ENCODE results near the gene MS4A10. TPM values are rescaled to one million over a fixed set of nuclear protein-coding genes. Genes with fewer than 3 reads are reported as not detected.

Gene MS4A10
- total and polyA plus RNA-seq, 2 donors (not counting 1 experiment from before 2014, with no cell fraction given): not detected

DNA sequence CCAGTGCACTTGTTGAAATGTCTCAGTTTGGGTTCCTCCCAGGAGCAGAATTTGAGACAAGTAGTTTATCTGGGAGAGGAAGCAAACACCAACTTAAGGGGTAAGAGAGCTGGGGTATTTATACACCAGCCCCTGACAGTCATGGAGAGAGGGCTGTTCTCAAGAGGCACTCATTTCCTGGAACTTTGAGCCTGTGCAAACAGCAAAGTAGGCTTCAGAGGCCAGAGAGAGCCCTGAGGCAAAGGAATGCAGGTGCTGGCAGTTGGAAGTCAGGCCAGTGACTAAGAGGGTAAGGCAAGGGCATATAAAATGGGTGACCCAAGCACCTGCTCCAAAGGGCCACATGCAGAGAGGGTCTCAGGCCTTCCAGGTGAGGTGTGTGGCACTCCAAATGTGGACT is 44.6 kb upstream of the MS4A10 start:
- no peak overlapping the region for H3K27ac ChIP-seq (ENCODE audit: low read length in 2 of 2)
- POLR2A ChIA-PET: no interaction called here
- DNase-seq (no peak), ATAC-seq (ENCODE audit: low read depth) (no peak)
- H3K9me3 Mint-ChIP-seq (ENCODE audit: insufficient read depth): no peaks in the 10 kb centered on the region
- H3K9ac ChIP-seq (ENCODE audit: low read length): no peak overlapping the region
- no peak overlapping the region for H3K4me3 Mint-ChIP-seq
- no peaks in the 10 kb centered on the region for H4K20me1 ChIP-seq (ENCODE audit: control insufficient read depth, insufficient read depth, low read length, poor library complexity, severe bottlenecking)
- H3K27me3 Mint-ChIP-seq: peaks cover 36% of the 10 kb centered on the region
- no peak overlapping the region for H2AFZ ChIP-seq (ENCODE audit: insufficient read depth, low read depth, low read length, poor library complexity, severe bottlenecking)
- H3K9me3 ChIP-seq (ENCODE audit: control extremely low read depth in 1 of 3, control insufficient read depth in 2 of 3, insufficient read depth in 1 of 3, low read length in 2 of 3): peaks cover 0 to 4% (median 3%) of the 10 kb centered on the region in 3 donors
- CTCF ChIA-PET: interaction anchor here (1.2 kb wide), 1 partner anchor 22 kb away, joined by 3 read pairs; no protein-coding TSS in a partner anchor
- peaks cover 0 to 8% (median 0%) of the 10 kb centered on the region in 4 experiments for H3K27me3 ChIP-seq (replicated peaks in 1 of 4; ENCODE audit: control extremely low read depth in 1 of 4, control insufficient read depth in 3 of 4, insufficient read depth in 4 of 4, low read length in 3 of 4)
- H3K4me2 ChIP-seq (replicated peaks; ENCODE audit: low read depth, low read length, poor library complexity, severe bottlenecking): no peak overlapping the region
- no peak for TF ChIP-seq EZH2 (IDR thresholded peaks at IDR 0.05; ENCODE audit: borderline replicate concordance, insufficient read depth, low read depth, low read length, poor library complexity, severe bottlenecking)
- TF ChIP-seq, protein P1, sequence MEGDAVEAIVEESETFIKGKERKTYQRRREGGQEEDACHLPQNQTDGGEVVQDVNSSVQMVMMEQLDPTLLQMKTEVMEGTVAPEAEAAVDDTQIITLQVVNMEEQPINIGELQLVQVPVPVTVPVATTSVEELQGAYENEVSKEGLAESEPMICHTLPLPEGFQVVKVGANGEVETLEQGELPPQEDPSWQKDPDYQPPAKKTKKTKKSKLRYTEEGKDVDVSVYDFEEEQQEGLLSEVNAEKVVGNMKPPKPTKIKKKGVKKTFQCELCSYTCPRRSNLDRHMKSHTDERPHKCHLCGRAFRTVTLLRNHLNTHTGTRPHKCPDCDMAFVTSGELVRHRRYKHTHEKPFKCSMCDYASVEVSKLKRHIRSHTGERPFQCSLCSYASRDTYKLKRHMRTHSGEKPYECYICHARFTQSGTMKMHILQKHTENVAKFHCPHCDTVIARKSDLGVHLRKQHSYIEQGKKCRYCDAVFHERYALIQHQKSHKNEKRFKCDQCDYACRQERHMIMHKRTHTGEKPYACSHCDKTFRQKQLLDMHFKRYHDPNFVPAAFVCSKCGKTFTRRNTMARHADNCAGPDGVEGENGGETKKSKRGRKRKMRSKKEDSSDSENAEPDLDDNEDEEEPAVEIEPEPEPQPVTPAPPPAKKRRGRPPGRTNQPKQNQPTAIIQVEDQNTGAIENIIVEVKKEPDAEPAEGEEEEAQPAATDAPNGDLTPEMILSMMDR (IDR thresholded peaks at IDR 0.05): no peak
- no peaks in the 10 kb centered on the region for H3K79me2 ChIP-seq (ENCODE audit: control insufficient read depth, insufficient read depth, low read length)
- intact Hi-C loops (cut with micrococcal nuclease): no loop called here
- H3K36me3 ChIP-seq (replicated peaks in 1 of 2; ENCODE audit: control extremely low read depth in 1 of 2, control insufficient read depth in 1 of 2, extremely low read depth in 1 of 2, insufficient read depth in 2 of 2, low read length in 1 of 2): no peaks in the 10 kb centered on the region
- no peaks in the 10 kb centered on the region for H3K4me1 ChIP-seq (ENCODE audit: control insufficient read depth in 2 of 2, insufficient read depth in 2 of 2, low read length in 2 of 2)
- no peak overlapping the region for H3K27ac Mint-ChIP-seq
- H3K4me1 Mint-ChIP-seq: no peaks in the 10 kb centered on the region
- no peak overlapping the region for H3K4me3 ChIP-seq (ENCODE audit: control extremely low read depth in 1 of 5, extremely low read depth in 1 of 5, insufficient read depth in 1 of 5, low read depth in 2 of 5, low read length in 4 of 5)

DNA sequence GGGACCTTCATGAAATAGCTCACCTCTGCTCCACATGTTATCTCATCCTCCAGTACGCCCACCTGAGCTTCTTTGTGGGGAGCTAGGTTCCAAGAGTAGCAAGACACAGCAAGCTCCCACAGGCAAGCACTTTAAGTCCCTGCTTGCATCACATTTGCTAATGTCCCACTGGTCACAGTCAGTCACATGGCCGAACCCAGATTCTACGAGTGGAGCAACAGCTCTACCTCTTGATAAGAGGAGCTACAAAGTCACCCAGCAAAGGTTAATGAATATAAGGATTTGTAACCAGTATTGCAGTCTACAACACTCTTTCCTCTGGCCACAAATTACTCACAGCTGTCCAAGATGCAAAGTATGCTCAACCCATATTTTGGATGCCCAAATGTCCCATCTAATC is 43.7 kb upstream of the MS4A10 start:
- Histone ChIP-seq H3K27me3 (replicated peaks in 1 of 4; ENCODE audit: control extremely low read depth in 1 of 4, control insufficient read depth in 3 of 4, insufficient read depth in 4 of 4, low read length in 3 of 4) (peaks cover 0 to 8% (median 0%) of the 10 kb centered on the region in 4 experiments), H2AFZ (ENCODE audit: insufficient read depth, low read depth, low read length, poor library complexity, severe bottlenecking) (no peak overlapping the region), H3K9ac (ENCODE audit: low read length) (no peak overlapping the region), H3K4me1 (ENCODE audit: control insufficient read depth in 2 of 2, insufficient read depth in 2 of 2, low read length in 2 of 2) (no peaks in the 10 kb centered on the region), H4K20me1 (ENCODE audit: control insufficient read depth, insufficient read depth, low read length, poor library complexity, severe bottlenecking) (no peaks in the 10 kb centered on the region), H3K36me3 (replicated peaks in 1 of 2; ENCODE audit: control extremely low read depth in 1 of 2, control insufficient read depth in 1 of 2, extremely low read depth in 1 of 2, insufficient read depth in 2 of 2, low read length in 1 of 2) (no peaks in the 10 kb centered on the region), H3K4me3 (ENCODE audit: control extremely low read depth in 1 of 5, extremely low read depth in 1 of 5, insufficient read depth in 1 of 5, low read depth in 2 of 5, low read length in 4 of 5) (no peak overlapping the region), H3K4me2 (replicated peaks; ENCODE audit: low read depth, low read length, poor library complexity, severe bottlenecking) (no peak overlapping the region), H3K79me2 (ENCODE audit: control insufficient read depth, insufficient read depth, low read length) (no peaks in the 10 kb centered on the region), H3K9me3 (ENCODE audit: control extremely low read depth in 1 of 3, control insufficient read depth in 2 of 3, insufficient read depth in 1 of 3, low read length in 2 of 3) (peaks cover 0 to 4% (median 3%) of the 10 kb centered on the region in 3 donors), H3K27ac (ENCODE audit: low read length in 2 of 2) (no peak overlapping the region)
- no peaks in the 10 kb centered on the region for H3K9me3 Mint-ChIP-seq (ENCODE audit: insufficient read depth)
- TF ChIP-seq, protein P1 (IDR thresholded peaks at IDR 0.05): no peak
- TF ChIP-seq EZH2 (IDR thresholded peaks at IDR 0.05; ENCODE audit: borderline replicate concordance, insufficient read depth, low read depth, low read length, poor library complexity, severe bottlenecking): no peak
- CTCF ChIA-PET: no interaction called here
- DNase-seq (no peak), ATAC-seq (ENCODE audit: low read depth) (no peak)
- 100% methylated on average over 1 of the region's 3 CpGs for WGBS (ENCODE audit: insufficient coverage)
- H3K4me3 Mint-ChIP-seq: no peak overlapping the region
- intact Hi-C loops (cut with micrococcal nuclease): no loop called here
- H3K27me3 Mint-ChIP-seq: peaks cover 35% of the 10 kb centered on the region
- POLR2A ChIA-PET: no interaction called here
- no peak overlapping the region for H3K27ac Mint-ChIP-seq
- no peaks in the 10 kb centered on the region for H3K4me1 Mint-ChIP-seq

Data from B cell (primary cell).